ENCODE data around the gene ULK4.
"Not testable (repeated sequence)": the region's sequence is repeated elsewhere in the genome, so short reads cannot be mapped to it uniquely, and the experiment has no call there.

Gene ULK4

GRCh38 chr3:41290736-41291135 lies 671.2 kb downstream of the ULK4 start:
- no peak for DNase-seq

GRCh38 chr3:41290306-41290705 lies 671.6 kb downstream of the ULK4 start:
- DNase-seq, result no peak

GRCh38 chr3:41288785-41289184 lies 673.1 kb downstream of the ULK4 start:
- DNase-seq, result no peak

- DNase-seq, result peak; percentile 10 to 26
These were observed 675.6 kb downstream of the ULK4 start for GRCh38 chr3:41286305-41286704.

- DNase-seq, result not testable (repeated sequence)
These were observed 677.0 kb downstream of the ULK4 start for GRCh38 chr3:41284934-41285333.

GRCh38 chr3:41277790-41278465 lies 684.0 kb downstream of the ULK4 start:
- DNase-seq, result no peak

- no peak for DNase-seq
These were observed 685.7 kb downstream of the ULK4 start for GRCh38 chr3:41276191-41276590.

- no peak for DNase-seq
These were observed 686.8 kb downstream of the ULK4 start for GRCh38 chr3:41274944-41275668.

- no peak for DNase-seq
These were observed 689.2 kb downstream of the ULK4 start for GRCh38 chr3:41272667-41273066.

- no peak for DNase-seq
These were observed 693.8 kb downstream of the ULK4 start for GRCh38 chr3:41267975-41268640.

- no peak for DNase-seq
These were observed 696.1 kb downstream of the ULK4 start for GRCh38 chr3:41265823-41266273.

GRCh38 chr3:41265011-41265545 lies 696.8 kb downstream of the ULK4 start:
- no peak for DNase-seq

GRCh38 chr3:41260063-41260450 lies 701.8 kb downstream of the ULK4 start:
- no peak for DNase-seq

GRCh38 chr3:41259449-41260062 lies 702.3 kb downstream of the ULK4 start:
- DNase-seq, result no peak

GRCh38 chr3:41258239-41258800 lies 703.6 kb downstream of the ULK4 start:
- DNase-seq, result no peak

- DNase-seq, result no peak
These were observed 710.3 kb downstream of the ULK4 start for GRCh38 chr3:41251593-41251992.

- DNase-seq, result no peak
These were observed 711.1 kb downstream of the ULK4 start for GRCh38 chr3:41250825-41251224.

- no peak for DNase-seq
These were observed 712.6 kb downstream of the ULK4 start for GRCh38 chr3:41249318-41249717.

GRCh38 chr3:41248525-41248924 lies 713.4 kb downstream of the ULK4 start:
- DNase-seq, result no peak

GRCh38 chr3:41247055-41248004 lies 714.6 kb downstream of the ULK4 start:
- DNase-seq, result no peak

GRCh38 chr3:41244620-41245336 lies 717.1 kb downstream of the ULK4 start:
- no peak for DNase-seq

All from Kasumi-1 (cell line).